ENCODE results near the gene MYPN.

The MYPN gene

DNA sequence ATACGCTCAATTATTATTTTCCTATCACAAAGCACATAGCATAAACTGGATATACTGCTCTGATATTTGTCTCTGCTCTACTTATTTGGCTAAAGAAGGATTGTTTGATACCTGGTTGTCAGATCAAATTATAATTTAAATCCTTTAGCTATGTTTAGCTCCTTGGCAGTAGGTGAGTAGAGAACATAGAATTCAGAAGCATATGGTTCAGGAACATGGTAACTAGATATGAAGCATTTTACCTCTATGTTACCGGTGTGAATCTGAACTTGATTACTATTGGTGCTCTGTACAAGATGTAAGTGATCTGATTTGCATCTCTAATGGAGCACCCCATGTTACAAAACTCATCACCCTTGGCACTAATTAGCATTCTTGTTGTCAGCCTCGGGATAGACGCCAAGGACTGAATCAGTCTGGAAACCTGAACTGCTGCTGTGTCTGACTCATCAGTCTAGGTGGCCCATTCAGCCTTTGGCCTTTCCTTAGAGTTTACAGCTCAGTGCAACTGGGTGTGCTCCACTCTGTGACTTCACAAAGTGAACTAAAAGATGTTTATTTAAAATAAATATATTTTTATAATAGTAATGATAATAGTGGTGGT, 12.3 kb upstream of the MYPN start:
- no peak for DNase-seq

DNA sequence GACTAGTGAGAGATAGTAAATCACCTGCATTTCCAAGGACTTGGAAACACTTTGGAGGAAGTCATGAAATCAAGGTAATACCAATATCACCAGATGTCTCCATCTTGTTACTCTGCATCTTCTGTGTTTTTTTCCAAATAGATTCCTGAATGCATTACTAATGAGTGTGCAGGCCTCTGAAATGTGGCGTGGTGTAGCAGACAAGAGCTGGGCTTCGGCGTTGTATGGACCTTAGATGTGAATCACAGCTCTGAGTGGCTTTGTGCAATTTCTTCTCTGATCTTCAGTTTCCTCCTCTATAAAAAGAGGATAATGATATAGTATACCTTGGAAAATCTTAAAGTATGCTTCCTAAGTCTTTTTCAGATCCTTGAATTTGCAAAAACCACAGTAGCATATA, 9.6 kb upstream of the MYPN start:
- no peak for DNase-seq

DNA sequence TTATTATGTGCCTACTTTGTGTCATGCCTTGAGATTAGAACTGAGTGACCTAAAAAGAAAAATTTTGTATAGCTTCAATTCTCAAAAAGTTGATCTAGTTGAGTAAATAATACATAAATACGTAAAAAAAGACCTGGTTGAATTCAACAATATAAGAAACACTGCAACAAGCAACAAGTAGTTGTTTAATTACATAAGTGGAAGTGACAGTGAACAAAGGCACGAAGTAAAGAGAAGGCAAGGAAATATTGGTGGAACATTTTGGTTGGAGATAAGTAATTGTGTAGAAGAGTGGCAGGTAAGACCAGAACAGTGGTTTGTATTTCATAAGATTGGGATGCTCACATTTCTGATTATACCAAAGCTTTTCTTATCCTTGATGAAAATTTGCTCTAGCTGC, 8.2 kb upstream of the MYPN start:
- DNase-seq = no peak

DNA sequence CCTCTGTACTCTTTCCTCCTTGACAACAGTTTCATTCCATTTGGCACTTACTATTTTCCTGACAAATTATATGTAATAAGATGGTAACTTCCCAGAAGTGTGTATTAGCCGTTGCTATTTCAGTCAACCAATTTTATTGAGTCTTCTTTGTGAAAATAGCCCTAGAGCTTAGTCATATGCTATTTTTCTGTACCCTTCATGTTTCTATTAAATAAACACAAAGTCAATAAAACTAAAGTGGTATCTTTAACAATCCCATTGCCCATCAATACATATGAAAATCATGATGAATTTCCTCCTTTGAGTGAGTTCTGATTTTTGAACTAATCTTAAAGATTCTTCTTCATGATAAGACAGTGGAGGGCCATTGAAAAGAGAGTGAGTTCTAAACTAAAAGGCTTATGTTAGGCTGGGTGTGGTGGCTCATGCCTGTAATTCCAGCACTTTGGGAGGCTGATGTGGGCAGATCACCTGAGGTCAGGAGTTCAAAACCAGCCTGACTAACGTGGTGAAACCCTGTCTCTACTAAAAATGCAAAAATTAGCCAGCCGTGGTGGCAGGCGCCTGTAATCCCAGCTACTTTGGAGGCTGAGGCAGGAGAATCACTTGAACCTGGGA, 5.9 kb upstream of the MYPN start:
- no peak for DNase-seq

DNA sequence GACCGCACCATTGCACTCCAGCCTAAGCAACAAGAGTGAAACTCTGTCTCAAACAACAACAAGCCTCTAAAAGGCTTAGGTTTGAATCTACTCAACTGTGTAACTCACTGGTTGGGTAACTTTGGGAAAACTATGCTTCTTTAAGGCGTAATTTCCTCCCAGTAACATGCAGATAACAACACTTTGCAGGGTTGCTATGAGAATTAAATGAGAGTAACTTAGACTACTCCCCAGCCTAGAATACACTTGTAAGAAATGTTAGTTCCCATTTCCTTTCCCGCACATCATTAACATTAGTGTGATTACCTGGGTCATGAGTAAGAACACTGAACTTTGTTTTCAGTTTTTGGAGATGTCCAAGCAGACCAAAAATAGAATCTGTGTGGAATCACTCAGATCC, 5.4 kb upstream of the MYPN start:
- no peak for DNase-seq

DNA sequence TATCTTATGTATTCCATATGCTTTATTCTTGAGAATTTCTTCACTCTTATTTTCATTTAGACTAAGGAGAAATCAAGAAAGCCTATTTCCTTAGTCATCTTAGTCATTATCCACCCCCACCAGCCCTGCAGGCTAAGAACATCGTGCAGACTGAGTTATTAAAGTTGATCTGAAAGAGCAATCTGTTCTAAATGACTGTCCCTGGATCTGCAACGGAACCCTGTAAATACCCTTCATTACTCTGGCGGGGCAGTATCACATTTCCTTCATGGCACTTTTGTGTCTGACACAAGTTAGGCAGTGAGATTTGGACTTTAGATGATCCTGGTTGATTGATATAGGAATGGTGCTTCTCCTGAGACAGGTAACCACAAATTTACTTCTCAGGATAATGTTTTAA, 3.5 kb upstream of the MYPN start:
- DNase-seq = no peak

GRCh38 chr10:68106656-68107055, 2.6 kb upstream of the MYPN start:
- no peak for DNase-seq

GRCh38 chr10:68107651-68108050, 1.6 kb upstream of the MYPN start:
- DNase-seq = no peak

GRCh38 chr10:68108051-68108450, 1.2 kb upstream of the MYPN start:
- no peak for DNase-seq

DNA sequence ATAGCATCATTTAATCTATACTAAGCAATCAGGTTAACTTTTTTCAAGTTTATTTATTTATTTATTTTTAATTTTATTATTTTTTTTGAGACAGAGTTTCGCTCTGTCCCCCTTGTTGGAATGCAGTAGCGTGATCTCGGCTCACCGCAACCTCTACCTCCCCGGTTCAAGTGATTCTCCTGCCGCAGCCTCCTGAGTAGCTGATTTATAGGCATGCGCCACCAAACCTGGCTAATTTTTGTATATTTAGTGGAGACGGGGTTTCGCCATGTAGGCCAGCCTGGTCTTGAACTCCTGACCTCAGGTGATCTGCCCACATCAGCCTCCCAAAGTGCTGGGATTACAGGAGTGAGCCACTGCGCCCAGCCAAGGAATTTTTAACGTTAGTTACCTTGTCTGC, 635 bp upstream of the MYPN start:
- DNase-seq = no peak

DNA sequence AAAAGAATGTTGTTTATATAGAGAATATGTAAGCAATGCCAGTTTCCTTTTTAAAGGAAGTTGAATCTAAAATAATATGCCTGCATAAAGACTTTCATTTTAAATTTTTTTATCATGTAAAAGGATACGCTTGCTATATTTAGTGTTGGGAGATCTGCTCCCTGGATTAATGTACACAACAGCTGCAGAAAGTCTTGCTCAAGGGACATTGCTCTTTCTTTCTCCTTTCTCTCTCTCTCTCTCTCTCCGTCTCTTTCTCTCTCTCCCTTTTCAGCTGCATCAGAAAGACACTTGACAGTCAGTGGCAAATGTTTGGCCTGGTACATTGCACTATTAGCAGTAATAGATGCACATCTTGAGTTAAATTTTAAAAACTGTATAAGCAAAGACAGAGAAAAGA, 739 bp downstream of the MYPN start:
- DNase-seq = no peak

DNA sequence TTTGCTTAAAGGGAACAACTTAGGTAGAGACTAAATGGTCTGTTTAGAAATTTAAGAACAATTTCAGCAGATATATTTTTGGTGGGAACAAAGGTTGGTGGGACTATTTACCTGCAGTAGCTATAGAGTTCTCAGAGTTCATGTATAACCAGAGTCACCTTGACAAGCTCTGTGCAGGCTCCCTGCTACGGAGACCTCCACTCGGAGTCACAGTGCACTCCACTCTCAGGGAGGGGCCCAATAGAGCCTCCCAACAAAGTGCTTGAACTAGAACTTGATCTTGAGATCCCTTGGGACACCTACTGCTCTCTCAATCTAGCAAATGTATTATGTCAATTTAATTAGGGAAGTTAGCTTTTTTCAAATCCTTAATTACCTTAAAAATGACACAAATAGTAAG, 2.3 kb downstream of the MYPN start:
- DNase-seq = no peak

GRCh38 chr10:68112837-68113236, 3.5 kb downstream of the MYPN start:
- no peak for DNase-seq

GRCh38 chr10:68118657-68119056, 9.4 kb downstream of the MYPN start:
- DNase-seq = no peak

DNA sequence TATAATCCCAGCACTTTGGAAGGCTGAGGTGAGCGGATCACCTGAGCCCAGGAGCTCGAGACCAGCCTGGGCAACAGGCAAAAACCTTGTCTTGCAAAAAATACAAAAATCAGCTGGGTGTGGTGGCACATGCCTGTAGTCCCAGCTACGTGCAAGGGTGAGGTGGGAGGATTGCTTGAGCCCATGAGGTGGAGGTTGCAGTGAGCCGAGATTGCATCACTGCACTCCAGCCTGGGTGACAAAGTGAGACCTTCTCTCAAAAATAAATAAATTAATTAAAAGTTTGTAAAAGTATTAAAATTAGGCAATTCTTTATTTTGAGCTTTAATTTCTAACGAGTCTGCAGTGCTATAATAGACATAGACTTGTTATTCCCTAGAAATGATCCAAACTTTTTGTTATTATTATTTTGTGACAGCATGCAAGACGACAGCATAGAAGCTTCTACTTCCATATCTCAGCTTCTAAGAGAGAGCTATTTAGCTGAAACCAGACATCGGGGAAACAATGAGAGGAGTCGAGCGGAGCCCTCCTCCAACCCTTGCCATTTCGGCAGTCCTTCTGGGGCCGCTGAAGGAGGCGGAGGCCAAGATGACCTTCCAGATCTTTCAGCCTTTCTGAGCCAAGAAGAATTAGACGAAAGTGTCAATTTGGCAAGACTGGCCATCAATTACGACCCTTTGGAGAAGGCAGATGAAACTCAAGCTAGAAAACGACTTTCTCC, 11.9 kb downstream of the MYPN start:
- no peak for DNase-seq

GRCh38 chr10:68121852-68122251, 12.6 kb downstream of the MYPN start:
- no peak for DNase-seq

- no peak for DNase-seq
These were observed 15.4 kb downstream of the MYPN start for GRCh38 chr10:68124718-68125117.

GRCh38 chr10:68125772-68126171, 16.5 kb downstream of the MYPN start:
- no peak for DNase-seq

- DNase-seq = no peak
These were observed 18.7 kb downstream of the MYPN start for GRCh38 chr10:68128015-68128414.

DNA sequence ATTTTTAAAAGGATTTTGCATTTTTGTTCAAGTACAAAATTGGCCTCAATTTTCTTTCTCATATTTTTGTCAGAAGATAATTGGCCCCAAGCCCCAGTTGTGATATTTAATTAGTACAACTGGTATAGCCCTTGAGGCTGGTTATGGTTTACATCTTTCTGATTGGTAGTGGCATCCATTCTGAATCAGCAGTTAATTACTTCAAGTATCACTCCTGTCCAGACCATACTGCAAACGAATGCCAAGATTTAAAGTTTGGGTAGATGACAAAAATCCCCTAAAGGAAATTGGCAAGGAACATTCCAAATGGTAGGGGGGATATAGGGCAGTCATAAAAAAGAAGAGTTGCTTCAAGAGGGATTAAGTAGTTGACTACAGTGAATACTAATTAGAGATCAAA, 23.1 kb downstream of the MYPN start:
- DNase-seq = no peak

DNA sequence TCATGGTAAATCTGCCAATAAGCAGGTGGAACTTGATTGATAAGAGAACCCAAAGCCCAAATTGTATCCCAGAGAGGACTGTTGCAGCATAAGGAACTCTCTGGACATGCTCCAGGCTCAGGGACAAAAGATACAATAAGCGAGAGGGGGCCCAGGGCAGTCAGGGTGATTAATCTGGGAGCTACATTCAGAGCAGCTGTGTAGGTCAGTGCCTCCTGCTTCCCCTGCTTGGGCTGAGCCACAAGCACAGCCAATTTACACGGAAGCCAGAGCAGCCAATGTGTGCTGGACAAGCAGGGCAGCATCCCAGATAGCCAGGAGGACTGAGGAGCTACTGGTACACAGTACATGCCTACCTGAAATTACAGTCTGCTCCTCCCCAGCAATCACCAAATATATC, 24.2 kb downstream of the MYPN start:
- DNase-seq = no peak

DNA sequence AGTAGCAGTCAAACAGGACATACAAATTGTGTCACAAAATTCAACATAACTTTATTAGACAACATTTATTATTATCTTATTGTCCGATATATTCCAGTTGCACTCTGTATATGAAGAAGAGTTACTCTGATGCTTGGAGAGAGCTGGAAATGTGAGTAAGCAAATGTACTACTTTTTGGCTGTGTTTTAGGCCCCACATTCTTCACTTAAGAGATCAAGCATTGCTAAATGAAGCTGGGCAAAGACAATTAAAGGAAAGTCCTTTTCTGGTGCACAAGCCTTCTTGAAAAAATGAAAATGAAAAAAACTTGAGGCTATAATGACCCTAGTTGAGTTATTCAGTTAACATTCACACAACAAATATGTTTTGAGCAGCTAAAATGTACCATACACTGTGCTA, 26.1 kb downstream of the MYPN start:
- no peak for DNase-seq

DNA sequence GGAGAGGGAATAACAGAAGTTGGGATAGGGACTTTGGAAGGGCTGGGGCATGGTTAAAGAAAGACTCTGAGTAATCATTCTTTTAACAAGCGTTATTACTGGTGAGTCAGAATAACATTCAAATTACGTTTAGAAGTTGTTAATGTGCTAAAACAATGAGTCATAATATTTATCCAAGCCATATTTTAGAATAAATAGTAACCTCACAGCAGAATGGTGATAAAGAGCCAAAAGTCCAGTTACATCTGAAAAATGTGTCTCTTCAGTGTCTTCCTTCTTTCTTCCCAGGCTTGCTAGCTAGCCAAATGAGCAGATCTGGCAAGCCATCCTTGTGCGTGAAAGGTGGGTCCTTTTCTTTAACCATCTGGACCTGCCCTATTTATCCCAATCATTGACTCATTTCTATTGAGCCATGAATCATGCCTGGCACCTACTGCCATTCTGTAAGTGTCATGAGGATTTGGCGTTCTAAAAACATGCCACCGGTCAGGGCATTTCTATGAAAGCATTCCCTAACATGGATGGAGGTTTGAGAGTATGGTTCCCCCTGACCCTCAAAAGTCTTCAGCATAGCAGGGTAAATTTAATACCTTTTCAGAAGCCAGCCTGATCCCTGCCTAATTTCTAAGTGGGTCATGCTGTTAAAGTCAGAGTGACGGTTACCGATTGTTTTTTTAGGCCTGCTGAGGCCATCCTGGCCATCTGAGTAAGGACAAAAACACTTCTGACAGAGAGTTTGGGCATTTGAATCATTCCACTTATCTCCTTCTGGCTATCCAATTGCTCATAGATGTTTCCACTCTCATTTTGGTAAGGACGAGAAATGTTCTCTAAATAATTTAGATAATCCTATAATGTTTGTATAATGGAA, 26.9 kb downstream of the MYPN start:
- no peak for DNase-seq

DNA sequence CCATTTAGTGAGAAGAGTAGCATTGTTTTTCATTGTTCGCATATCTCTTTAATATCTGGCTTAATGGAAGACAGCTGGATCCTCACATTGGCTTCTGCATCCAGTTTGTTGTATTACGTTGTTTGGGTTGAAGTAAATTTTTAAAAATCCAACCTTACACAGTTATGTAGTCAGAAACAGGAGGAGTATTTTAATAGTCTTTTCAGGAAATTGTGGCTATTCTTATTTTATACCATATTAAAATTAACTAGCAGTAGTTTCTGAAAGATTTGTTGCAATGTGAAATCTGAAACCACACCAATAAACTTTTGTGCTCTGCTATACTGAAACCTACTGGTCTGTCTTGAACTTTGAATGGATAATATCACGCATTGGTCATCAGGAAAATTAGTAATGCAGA, 27.9 kb downstream of the MYPN start:
- DNase-seq = no peak
